GM21717 (cell line): Measurements from ENCODE around the gene MYO16.

Experiments used
- ATAC-seq: cut with Tn5 transposase; IDR thresholded peaks from one replicate; pipeline ENCODE4 v1.9.1; 2021; ENCODE audit warnings: mild to moderate bottlenecking, moderate library complexity; ENCODE audit not compliant: unreplicated experiment

MYO16 gene

DNA sequence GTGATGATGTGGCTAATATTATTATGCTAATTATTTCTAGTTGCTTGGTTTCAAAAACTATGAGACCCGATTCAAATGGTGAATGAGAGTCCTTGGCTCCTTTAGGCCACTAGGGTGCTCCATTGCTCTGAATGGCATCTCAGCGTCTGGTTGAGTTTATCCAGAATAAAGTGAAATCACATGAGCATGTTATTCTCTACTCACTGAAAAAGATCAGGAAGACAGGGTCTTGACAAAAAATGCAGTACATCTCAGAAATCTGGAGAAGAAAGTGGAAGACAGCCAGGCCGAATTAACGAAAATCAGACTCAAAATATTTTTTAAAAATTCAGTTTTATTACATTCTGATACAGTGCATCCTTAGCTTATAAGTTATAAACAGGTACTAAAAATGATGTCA, 516.2 kb downstream of the MYO16 start:
- peak; percentile 89 for ATAC-seq

DNA sequence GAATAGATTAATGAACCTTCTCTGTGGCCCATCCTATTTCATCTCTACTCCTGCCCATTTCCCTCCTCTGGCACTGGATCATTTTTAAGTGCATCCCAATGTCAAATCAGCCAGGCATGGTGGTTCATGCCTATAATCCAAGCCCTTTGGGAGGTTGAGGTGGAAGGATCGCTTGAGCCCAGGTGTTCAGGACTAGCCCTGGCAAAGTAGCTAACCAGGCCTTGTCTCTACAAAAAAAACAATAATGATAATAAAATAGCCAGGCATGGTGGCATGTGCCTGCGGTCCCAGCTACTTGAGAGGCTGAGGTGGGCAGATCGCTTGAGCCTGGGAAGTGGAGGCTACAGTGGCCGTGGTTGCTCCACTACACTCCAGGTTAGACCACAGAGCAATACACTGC, 517.0 kb downstream of the MYO16 start:
- no peak for ATAC-seq

DNA sequence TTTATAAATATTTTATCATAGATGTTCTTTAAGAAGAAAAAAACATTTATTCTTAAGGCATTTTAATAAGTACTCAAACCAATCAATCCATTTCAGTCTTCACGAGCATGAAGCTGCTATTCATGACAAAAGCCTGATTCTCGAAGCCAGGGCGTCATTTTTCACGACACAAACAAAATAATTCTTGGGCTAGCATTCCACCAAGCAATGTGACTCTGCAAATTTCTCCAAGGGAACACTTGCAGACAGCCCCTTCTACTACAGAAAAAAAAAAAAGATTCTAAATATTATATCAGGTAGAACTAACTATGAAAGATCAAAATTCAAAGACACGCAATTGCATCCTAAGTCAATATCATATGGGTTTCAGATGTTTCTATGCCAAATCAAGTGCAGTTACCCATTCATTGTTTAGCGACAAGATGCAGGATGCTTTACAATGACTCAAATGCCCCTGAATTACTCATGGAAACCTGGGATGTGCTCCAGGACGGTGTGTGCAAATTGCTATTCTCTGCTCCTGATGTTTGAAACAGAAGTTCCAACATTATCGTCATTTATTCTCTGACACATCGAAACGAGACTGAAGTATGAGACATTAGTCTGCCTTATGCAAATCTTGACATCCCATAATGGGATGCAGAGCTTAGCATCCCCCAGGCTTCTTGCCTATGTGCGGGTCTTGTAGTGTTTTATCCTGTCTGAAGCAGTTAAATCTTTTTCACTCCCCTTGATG, 517.7 kb downstream of the MYO16 start:
- ATAC-seq, result no peak

DNA sequence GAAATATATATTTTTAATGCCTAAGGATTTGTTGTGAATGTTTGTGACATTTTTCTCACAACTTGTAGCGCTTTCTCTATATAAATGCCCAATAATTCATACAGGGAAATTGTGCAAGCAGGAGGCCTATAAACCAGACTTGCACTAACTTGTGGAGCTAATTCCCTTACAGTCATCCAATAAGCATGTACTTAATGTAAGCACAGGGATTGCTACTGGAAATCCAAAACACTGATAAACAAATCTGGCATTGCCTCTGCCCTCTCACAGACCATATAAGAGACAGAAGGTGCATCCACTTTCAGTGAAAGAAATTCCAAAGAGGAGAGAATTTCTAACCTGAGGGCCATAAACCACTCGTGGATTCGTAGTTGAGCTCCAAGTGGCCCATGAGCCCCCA, 518.8 kb downstream of the MYO16 start:
- ATAC-seq, result no peak

DNA sequence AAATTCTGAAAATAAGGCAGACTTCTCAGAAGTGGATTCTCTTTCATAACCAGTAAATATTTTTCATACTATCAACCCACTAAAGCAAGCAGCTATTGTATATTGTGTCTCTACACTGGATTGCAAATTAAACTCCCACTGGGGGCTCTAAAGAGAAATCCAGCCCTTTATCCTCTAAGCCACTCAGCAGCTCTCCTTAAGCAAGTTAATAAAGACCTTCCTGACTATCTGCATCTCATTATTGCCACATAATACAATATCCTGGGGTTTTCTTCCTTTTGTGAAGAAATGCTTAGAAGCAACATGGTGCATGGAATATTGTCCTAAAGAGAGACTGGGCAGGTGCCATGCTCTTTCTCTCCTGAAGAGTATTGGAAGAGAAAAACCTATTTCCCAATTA, 521.3 kb downstream of the MYO16 start:
- no peak for ATAC-seq

DNA sequence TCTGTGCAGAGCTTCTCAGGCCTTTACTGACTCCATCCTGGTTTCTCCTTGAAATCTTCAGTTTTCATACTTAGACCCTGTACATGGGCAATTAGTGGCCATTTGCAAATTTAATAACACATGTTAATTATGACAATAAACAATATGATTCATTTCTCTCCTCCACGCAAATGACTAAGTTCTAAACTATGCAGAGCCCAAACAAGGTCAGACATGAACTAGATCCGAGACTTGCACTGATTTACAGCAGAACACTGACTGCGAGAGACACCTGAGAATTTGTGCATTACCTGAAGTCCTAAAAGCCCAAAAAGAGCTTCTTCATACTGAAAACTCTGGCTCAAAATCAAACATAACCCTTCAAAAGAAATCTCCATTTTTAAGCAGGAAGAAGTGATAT, 521.8 kb downstream of the MYO16 start:
- ATAC-seq, result no peak

DNA sequence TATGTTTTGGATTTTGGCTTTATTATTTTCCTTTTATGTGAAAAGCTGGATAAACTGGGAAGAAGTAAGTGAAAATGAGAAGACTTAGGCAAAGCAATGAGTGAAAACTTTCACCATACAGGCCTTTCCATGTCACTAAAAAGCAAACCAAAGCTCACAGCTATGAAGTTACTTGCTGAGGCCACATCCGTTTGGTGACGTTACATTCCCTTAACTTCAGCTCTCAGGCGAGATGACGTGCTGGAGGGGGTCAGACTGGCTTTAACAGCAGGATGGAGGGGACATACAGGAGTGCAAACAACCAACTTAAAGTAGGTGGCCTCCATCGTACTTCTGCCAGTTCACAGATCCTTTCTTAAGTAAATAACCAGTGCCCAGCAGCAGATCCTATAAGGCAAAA, 522.3 kb downstream of the MYO16 start:
- no peak for ATAC-seq

DNA sequence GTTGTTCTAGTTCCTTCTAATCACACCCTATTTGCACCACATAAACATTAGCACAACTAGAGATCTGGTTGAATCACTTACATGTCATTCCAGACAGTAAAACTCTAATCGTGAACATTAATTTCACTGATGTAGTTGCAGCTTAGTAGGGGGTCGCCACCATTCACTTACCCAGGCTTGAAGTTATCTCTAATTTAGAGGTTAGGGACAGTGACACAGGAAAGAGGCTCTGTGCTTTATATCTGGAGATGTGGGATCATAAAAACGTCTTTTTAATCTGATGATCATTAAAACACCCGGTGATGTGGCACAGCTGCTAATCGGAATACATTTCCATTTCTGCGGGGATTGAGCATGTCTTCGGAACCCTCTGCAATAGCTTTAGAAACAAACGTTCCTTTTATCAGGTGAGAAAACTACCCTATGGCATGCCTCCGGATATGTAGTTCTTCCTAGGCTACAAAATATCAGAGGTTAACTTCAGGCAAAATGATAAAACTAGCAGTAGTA, 523.0 kb downstream of the MYO16 start:
- ATAC-seq, result no peak

DNA sequence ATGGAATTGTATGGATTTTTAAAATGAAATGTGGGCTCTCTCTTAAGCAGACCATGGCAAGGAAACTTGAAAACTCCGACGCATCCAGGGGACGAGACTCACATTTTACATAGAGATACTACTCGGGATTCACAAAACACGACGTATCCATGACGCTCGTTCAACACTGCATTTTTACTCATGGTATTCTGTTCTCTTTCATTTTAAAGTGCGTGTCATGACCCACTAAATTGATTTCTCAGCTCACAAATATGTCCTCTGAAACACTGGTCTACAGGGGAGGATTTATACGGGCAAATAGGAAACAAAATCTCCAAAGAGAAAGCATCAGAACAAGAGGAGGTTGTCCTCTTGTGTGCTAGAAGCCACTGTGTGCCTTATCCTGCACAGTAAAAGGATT, 523.5 kb downstream of the MYO16 start:
- no peak for ATAC-seq

DNA sequence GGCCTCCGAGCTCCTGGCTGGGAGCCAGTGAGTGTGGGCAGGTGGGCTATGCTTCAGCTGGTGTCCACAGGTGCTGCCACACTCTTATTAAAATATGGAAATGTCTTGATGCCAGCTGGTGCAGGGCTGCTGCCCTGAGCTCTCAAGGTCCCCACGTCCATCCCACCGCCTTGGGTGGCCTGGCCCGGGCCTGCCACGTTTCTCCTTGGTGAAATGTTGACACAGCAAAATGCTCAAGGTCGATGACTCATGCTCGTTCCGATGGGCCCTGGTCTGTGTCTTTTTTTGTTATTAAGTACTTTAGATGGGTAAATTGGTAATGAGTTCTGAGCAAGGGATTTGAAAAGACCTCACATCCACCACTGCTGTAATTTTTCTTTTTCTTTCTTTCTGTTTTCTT, 524.7 kb downstream of the MYO16 start:
- ATAC-seq, result no peak

DNA sequence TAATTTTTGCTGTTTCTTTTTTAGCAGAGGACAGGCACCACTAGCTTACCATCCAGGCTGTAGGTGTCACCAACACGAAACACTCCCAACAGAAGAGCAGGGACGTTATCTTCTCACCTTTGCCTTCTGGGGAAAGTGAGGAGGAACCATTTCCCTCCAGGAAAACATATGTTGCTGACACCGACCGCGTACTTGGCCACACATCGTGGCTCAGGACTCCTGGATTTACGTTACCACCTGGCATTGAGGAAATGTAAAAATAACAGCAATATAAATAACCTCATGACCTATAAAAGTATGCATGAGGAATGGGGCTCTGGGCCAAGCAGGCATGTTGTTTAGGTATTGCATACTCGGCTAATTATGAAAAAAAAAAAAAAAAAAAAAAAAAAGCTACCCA, 525.1 kb downstream of the MYO16 start:
- no peak for ATAC-seq

DNA sequence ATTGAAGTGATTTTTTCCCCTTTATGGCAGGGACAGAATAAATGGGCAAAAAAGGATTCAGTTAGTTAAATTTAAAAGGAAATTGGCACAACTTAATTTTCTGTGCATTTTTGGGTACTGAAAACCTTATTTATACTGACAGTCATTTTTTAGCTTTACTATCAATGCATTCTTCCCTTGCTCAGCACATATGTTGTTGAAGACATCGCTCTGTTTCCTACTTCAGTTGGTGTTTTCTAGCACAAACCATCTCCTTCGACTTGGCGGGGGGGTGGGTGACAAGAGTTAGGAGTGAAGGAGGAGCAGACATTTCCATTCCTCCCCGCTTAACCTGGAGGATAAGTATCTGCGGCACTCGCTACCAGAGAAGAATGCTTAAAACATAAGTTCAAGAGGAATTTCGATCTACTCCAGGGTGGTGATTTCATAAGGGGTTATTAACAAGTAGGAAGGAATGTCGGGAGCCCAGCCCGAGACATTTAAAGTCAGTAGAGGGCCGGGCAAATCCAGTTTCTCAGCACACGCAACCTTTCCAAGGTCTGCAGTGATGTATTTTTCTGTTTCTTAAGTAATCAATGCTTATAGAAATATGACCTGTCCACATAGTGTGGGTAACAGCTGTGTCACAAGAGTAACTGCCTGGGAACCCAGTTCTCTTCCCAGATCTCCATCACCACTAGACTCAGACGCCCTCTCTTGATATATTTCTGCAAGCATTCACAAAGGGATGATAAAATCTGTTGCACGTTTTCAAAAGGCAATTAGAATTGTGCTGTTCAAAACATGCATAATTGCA, 525.8 kb downstream of the MYO16 start:
- ATAC-seq, result no peak

DNA sequence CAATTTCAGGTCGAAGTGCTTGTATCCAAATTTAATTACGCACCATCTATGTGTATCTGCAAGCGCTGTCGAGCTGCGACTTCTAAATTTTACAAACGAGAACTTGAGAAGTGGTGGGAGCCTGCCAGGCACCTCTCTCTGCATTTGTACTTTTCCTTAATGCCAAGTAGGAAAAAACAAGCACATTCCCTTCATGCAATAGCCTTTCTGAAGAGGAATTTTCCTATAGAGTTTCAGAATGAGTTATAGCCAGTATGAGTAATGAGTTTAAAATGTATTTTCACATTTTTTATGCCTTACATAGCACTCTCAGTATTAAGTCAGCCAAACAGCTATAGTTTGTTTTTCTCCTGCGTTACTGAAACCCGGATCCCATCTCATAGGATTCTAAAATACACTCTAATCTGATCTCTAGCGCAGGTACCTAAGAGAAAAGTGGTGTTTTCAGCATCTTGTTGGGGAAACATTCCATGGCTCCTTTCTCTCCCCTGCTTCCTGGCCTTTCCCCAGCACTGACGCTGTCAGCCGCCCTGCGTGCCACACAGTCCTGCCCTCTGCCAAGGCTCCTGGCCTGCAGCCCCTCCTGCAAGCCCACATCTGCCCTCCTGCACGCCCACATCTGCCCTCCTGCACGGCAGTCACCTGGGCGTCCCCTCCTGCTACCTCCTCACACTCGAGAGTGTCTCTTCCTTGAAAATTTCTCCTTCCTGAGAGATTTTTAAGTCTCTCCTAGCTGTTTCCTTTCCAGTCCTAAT, 526.9 kb downstream of the MYO16 start:
- no peak for ATAC-seq

DNA sequence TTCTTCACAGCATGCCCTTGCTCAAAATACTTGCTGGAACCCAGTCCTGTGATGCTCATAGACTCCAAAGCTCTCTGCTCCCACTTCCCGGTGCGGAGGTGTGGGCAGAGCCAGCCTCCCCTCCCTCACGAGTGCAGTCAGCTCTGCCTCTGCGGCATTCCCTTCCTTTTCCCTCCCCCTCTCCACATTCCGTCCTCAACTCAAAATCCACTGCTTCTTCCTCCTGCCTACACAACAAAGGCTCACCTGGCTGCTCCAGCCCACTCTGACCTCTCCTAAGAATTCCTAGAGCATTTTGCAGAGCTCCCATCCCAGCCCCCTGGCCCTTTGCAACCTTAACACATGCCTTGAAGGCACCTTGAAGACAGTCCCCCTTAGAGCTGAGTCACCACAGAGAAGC, 527.9 kb downstream of the MYO16 start:
- no peak for ATAC-seq

DNA sequence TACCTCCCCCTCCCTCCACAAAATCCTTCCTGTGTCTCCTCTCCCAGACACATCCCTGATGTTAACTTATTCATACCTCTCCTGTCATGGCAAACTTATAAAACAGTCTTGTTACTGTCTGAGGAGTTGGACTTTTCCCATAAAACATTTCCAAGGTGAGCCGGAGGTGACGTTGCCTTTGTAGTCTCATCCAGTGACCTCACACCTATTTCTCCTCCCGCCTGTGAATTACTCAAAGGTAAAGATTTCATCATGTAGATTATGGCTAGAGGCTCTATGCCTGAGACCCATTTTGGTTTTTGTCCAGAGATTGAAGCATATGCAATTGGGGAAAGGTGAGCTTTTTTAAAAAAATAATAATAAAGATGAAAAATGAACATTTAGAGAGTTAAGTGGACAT, 529.0 kb downstream of the MYO16 start:
- no peak for ATAC-seq

DNA sequence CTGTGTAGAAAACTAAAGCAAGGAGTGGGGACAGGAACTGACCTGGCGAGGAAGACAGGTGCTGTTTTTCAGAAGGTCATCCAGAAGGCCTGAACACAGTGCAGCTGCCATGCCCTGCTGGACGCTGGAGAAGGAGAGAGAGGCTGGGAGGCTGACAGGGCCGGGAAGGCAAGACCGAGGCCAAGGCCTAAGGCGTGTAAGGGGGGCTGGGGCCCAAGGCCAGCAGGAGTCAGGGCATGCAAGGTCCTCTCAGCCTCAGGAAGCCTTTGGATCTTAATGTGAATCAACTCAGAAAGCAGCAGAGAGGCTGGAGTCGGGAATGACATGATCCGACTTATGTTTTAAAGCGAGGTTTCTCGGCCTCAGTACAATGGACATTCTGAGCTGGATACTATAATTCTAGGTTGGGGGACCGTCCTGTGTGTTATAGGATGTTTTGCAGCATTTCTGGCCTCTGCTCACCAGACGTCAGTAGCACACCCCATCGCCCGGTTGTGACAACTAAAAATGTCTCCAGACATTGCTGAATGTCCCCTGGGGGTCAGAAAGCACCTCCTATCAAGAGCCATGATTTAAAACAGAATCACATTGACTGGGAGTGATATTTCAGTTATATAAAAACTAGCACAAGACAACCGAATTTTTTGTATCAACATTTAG, 530.4 kb downstream of the MYO16 start:
- no peak for ATAC-seq

DNA sequence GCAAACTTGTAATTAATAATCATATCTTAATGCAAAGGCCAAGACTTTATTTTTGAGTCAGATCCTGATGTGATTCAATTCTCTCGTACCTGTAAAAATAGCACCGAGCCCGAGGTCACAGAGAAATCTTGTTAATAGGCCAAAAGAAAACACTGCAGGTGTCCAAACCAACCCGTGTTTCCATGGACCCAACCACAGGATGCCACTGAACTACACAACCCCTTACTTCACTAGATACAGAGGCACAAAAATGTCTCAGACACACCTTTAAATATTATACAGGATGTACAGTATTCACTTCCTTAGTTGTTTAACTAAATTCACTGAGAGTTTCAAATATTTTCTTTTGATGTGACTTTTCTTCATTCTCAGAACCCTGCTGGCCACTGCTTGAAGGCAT, 530.9 kb downstream of the MYO16 start:
- peak; percentile 37 for ATAC-seq

DNA sequence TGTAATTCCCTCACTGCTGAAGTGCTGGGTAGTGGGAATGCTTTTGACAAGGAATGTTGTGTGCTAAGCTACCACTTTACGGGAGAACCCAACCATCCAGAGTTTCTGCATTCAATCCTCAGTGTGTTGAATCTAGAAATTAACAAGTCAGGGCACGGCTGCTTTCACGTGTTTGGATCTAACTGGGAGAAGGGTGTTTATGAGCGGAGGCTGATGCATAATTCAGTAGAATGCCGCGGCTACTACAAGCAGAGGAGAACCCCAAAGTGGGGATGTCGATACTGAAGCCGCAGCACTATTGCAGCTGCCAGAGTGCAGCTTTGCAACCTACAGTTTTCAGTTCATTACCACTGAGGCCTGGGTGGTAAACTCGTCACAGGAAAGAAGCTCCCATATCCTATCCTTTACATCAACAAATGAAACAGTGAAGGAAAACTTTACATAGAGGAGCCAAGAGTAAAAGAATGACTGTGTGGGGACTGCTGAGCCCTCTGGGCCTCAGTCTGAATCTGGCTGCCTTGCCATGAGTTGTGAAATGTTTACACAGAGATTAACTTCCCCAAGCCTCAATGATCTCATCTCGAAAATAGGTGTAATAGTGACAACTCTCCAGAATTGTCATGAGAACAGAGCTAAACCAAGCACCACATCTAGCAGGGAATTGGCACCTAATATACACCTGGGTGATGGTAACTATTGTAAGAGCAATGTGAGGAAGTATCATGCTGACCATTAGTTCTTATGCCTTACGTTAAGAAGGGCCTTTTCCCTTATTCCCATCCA, 531.7 kb downstream of the MYO16 start:
- ATAC-seq, result peak; percentile 49

DNA sequence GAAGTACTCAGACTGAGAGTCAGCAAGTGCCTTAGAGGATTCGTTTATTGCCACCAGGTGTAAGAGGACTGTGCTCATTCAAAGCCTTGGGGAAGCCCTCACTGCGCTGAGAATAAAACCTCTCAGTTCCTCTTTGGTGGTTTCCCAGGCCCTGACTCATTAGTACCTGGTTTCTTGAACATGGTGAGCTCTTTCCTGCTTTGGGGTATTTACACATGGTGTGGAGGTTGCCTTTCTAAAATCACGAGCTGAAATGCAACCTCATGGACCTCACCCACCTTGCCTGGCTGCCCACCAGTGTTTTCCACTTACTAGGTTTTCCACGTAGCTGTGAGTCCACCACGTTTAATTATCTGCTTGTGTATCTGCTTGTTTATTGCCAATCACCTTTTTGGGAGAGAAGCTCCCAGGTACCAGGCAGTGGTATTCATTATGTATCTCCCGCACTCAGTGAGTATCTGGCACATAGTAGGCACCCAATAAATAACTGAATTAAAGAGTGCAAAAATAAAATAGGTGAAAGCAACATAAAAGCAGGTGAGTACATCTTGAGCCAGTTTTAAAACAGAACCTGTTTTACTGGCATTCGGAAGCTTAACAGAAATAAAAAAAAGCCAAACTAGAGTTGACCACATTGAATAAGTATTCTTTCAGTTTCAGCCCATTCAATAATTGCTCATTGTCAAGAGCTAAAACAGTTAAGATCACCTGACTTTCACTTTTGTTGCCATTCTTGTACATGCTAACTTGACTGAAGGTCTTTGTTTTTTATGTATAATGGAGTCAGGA, 533.0 kb downstream of the MYO16 start:
- peak; percentile 80 for ATAC-seq

DNA sequence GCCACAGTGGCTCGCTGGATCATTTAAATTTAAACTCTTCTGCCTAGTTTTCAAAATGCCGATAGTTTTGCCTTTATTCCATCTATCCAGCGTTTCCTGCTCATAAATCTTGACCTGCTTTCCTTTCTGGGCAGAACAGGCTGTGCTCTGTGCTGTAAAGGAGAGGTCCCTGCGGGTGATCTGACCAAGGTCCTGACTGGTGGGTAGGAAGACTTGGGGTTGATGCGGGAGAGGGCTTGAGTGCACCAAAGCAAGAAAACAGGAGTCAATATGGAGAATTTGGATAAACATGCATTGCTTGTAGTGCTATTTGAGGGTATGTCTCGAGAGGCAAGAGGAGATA, 533.6 kb downstream of the MYO16 start:
- peak; percentile 4 for ATAC-seq
